Measurements from ENCODE around the gene RNF14.
A peak's percentile ranks its signal among the peaks of the same experiment; 100 is the strongest.

Gene RNF14

DNA sequence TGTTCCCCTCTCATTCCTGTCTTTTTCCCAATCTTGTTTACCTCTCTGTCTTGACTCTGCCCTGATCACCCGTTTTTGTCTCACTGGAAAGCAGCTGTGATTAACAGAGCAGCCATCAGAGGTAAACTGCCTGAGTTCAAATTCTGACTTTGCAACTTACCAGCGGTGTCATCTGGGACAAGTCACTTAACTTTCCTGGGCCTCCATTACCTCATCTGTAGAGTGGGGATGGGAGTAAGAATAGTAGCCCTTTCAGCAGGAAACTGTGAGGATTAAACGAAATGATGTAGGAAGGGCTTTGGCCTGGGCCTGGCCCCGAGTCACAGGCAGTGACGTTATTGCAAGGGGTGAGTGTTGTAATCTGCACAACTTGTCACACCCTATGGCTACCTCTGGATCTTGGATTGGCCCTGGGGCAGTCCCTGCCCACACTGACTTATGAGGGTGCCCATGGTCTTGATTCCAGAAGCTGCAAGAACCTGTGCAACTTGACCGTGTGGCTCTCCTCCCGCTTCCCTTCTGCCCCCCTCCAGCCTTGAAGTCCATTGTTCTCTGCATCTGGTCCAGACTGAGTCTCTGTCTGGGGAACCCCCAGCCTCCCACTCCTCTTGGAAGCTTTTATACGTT, 10.2 kb upstream of the RNF14 start:
- TF ChIP-seq, protein P1, sequence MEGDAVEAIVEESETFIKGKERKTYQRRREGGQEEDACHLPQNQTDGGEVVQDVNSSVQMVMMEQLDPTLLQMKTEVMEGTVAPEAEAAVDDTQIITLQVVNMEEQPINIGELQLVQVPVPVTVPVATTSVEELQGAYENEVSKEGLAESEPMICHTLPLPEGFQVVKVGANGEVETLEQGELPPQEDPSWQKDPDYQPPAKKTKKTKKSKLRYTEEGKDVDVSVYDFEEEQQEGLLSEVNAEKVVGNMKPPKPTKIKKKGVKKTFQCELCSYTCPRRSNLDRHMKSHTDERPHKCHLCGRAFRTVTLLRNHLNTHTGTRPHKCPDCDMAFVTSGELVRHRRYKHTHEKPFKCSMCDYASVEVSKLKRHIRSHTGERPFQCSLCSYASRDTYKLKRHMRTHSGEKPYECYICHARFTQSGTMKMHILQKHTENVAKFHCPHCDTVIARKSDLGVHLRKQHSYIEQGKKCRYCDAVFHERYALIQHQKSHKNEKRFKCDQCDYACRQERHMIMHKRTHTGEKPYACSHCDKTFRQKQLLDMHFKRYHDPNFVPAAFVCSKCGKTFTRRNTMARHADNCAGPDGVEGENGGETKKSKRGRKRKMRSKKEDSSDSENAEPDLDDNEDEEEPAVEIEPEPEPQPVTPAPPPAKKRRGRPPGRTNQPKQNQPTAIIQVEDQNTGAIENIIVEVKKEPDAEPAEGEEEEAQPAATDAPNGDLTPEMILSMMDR (IDR thresholded peaks at IDR 0.05; ENCODE audit: insufficient read depth, missing control alignments) = no peak
- FAIRE-seq (no peak), DNase-seq (ENCODE audit: insufficient read length, low spot score) (no peak)

DNA sequence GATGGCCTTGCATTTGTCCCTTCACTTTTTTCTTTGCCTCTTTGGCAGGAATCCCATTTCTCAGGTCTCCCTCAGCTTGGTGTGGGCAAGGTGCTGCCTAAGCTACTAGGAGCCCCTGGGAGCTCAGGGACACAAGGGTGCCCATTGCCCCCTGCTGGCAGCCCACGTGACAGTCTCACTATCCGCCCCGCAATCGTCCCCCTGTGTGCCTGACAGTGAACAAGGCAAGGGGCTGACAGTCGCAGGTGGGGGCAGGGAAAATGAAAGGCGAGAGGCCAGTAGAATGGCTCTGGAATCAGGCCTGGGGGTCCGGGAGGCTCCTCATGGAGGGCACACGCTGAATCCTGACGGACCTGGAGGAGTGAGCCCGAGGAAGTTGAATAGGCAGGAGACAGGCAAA, 8.9 kb upstream of the RNF14 start:
- TF ChIP-seq, protein P1 (IDR thresholded peaks at IDR 0.05; ENCODE audit: insufficient read depth, missing control alignments) = no peak
- FAIRE-seq (no peak), DNase-seq (ENCODE audit: insufficient read length, low spot score) (no peak)

DNA sequence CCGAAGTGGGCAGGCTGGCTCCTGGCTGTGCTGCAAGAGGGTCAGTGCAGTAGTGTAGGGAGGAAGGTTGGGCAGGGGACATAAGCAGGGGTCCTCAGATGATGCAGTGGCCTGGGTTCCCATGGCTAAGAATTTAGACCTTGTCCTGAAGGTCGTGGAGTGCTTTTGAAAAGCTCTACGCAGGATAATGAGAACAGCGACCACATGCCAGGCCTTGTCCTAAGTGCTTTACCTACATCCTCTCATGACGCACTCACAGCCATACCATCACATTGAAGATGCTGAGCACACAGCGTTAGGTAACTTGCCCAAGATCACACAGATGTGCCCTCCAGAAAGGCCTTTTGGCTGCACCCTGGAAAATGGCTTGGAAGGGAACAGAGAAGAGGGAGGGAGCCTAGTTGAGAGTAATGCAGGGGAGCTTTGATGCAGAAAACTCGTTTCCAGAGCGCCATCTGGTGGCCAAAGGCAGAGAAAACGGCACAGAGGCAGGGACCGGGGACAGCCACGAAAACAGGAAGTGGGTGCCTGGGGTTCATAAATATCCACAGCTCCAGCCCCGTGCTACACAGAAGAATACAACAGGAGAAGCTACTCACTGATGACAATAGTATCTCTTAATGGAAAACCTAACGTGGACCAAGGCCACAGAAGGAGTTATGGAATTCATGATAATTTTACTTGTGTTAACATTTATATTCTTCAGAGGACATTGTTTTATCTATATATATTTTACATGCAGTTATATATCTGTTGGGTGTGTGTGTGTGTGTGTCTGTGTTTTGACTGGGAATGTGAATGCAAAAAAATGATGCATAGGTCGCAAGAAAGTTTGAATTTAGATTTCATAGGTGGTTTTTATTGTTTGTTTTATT, 8.2 kb upstream of the RNF14 start:
- DNase-seq (ENCODE audit: insufficient read length, low spot score) = peak; percentile 67
- no peak for FAIRE-seq
- TF ChIP-seq, protein P1 (IDR thresholded peaks at IDR 0.05; ENCODE audit: insufficient read depth, missing control alignments) = peak; percentile 88

DNA sequence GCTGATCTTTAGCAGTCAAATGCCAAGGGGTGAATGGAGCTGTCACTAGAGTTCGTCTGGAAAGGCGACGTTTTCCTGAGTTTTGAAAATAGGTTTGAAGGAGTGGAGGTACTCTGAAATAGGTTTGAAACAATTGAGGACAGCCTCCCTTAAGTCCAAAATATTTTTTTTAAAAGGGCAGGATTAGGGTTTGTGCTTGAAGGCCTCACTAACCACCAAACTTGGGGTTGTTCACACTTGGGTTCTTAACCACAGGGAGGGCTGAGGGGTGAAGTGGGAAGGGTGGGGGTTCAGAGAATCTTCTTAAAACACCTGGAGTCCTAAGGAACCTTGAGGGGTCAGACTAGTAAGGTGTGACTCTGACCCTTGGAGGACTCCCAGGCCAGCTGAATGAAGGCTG, 7.4 kb upstream of the RNF14 start:
- DNase-seq (ENCODE audit: insufficient read length, low spot score) (no peak), FAIRE-seq (no peak)
- TF ChIP-seq, protein P1 (IDR thresholded peaks at IDR 0.05; ENCODE audit: insufficient read depth, missing control alignments) = no peak

DNA sequence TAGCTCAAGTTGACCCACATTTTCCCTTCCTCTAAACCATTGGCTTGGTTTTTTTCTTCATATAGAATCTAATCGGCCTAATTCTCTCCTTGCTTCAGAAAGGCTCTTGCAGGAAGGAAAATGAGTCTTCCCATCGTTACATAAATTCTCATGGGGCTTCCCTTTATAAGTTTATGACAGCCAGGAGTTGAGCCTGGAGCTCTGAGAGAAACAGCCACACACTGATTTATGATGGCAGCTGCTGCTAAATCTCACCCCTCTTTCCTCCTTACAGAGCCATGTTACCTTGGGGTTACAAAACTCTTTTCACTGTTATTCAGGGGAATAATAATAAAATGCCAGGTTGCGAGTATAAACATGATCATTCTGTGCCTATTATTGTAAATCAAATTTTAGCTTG, 5.2 kb upstream of the RNF14 start:
- TF ChIP-seq, protein P1 (IDR thresholded peaks at IDR 0.05; ENCODE audit: insufficient read depth, missing control alignments) = no peak
- FAIRE-seq = no peak
- DNase-seq (ENCODE audit: insufficient read length, low spot score) = no peak

DNA sequence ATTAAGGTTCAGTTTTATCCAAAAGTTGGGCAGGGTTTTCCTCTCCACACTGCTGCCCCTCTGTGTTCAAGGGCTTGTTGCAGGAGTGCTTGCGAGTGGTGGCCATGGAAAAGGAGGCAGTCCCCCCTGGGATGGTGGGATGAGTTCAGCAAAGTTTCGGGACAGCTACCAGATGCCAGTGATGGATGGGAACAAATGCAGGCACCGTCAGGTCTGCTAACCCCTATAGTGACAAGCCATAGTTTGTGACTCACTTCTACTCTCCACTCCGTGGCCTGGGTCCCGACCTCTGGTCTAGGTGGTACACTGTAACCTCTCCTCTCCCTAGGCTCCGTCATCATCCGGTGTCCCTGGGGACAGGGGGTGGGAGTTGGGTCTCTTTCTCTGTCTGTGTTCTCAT, 3.8 kb upstream of the RNF14 start:
- FAIRE-seq (no peak), DNase-seq (ENCODE audit: insufficient read length, low spot score) (no peak)
- TF ChIP-seq, protein P1 (IDR thresholded peaks at IDR 0.05; ENCODE audit: insufficient read depth, missing control alignments) = no peak

Data from D721Med (cell line).